GM21360 (cell line): Measurements from ENCODE around the gene SIM2.

Experiments used
- ATAC-seq: cut with Tn5 transposase; IDR thresholded peaks from one replicate; pipeline ENCODE4 v1.9.1; 2021; ENCODE audit warnings: mild to moderate bottlenecking, moderate library complexity; ENCODE audit not compliant: unreplicated experiment

Gene SIM2

DNA sequence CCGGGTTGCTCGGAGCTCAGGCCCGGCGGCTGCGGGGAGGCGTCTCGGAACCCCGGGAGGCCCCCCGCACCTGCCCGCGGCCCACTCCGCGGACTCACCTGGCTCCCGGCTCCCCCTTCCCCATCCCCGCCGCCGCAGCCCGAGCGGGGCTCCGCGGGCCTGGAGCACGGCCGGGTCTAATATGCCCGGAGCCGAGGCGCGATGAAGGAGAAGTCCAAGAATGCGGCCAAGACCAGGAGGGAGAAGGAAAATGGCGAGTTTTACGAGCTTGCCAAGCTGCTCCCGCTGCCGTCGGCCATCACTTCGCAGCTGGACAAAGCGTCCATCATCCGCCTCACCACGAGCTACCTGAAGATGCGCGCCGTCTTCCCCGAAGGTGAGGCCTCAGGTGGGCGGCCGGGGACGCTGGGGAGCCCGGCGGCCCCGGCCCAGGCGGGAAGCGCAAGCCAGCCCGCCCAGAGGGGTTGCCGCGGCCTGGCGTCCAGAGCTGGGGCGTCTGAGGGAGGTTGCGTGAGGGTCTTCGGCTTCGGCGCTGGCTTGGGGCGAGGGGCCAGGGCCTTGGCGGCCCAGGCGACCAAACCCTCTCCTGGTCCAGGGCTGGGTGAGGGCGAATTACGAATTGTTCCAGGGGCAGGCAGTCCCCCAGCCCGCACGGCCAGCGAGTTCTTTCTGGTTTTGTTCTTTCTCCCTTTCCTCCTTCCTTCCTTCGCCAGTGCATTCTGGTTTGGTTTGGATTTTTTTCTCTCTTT, 805 bp downstream of the SIM2 start:
- ATAC-seq: no peak

DNA sequence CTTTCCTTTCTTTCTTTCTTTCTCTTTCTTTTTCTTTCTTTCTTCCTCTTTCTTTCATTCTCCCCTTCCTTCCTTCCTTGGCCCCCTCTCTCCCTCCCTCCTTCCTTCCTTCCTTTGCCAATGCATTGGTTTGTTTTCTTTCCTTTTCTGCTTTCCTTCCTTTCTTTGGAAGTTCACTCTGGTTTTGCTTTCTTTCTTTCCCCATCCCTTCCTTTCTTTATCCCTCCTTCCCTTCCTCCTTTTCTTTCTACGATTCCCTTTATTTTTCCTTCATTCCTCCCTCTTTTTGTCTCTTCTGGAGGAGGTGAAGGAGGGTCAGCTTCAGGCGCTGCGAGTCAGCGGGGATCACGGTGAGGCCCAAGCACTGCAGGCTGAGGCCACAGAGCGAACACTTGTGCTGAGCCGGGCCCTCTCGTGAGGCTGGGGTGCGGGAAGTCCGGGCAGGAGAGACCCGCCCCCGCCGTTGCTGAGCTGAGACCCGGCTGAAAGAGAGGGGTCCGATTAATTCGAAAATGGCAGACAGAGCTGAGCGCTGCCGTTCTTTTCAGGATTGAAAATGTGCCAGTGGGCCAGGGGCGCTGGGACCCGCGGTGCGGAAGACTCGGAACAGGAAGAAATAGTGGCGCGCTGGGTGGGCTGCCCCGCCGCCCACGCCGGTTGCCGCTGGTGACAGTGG, 1.5 kb downstream of the SIM2 start:
- ATAC-seq: no peak

DNA sequence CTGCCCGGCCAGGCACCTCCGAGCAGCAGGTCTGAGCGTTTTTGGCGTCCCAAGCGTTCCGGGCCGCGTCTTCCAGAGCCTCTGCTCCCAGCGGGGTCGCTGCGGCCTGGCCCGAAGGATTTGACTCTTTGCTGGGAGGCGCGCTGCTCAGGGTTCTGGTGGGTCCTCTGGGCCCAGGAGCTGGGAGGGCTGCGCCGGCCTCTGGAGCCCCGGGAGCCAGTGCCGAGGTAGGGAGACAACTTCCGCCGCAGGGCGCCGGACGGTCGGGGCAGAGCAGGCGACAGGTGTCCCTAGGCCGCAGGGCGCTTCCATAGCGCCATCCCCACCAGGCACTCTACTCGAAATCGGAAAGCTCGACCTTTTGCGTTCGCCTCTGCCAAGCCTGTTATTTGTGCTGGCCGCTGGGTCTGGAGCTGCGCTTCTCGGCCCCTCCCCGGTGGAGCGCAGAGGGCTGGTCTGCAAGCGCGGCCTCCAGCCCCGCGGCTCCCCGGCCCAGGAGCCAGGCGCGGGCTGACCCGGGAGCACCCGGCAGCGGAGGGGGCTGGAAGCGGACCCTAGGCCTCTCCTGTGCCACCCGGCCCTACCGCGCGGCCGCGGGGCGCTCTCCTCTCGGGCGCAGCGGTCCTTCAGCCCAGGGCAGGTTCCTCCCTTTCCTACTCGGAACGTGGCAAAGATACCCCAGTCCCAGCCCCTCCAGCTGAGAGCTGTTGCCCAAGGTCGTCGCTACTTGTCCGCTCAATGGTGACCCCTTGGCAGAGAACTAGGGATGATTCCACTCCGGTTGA, 2.2 kb downstream of the SIM2 start:
- ATAC-seq: no peak

DNA sequence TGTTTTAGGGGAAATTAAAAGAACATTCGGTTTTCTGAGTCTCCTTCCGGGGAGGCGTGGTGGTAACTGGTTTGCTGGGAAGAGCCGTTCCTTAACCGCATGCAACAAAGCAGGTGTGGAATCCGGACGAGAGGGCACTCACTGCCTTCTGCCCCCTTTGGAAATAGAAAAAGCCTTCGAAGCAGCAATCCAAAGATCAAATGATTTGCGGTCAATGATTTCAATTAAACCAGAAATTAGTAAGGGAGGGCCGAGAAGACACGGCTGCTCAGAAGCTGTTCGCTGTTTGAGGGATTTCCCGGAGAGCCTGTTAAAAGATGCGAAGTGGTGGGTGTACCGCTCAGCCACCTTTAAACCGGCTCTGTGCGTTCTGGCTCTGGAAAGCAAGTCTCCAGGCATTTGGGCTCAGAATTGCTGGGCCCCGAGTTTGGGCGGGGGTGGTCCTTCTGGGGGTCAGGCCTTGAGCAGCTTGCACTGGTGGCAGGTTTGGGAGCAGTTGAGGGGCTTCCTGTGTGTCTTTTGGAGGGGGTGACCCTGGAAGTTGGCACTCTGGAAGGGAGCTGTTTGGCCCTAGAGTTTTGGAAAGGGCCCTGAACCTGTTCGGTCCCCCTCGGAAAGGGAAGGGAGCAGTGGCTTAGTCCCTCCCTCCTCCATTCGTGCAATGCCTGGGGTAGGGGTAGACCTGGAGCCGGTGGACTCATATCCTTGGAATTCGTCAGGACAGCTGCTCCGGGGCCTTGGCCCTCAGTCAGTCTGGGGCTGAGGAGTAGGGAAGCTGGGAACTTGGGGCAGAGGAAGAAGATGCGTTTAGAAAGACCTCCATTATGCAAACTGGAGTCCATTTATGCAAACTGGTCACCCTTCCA, 3.1 kb downstream of the SIM2 start:
- ATAC-seq: no peak

DNA sequence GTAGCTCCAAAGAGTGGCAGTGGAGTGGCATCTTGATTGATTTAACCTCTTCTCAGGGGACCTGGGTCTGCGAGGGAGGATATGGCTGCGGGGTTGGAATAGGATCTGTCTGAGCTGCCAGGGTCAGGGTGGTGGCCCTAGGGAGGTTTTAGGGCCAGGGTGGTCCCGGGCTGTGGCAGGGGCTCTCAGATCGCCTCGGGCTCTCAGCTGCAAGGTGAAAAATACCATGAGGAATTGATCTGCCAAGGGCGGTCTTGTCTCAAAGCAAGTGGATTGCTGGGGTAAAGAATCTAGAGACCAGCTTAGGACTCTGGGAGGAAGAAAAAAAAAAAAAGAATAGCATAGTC, 3.7 kb downstream of the SIM2 start:
- no peak for ATAC-seq

DNA sequence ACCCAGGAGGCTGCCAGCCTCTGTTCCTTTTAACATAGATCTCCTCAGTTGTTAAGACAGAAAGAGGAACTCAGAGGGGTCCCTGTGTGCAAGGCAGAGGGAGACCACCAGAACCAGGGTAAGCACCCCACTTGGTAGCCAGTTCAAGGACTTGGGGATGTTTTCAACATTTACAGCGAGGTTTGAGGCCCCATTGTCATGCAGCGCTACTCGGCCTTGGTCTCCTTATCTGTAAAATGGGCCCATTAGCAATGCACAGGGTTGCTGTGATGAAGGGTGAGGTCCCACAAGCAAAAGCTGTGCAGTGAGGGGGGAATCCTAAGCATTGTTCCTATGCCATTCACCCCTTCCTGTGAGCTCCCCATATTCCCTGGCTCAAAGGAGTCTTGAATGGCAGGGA, 4.2 kb downstream of the SIM2 start:
- ATAC-seq: no peak

DNA sequence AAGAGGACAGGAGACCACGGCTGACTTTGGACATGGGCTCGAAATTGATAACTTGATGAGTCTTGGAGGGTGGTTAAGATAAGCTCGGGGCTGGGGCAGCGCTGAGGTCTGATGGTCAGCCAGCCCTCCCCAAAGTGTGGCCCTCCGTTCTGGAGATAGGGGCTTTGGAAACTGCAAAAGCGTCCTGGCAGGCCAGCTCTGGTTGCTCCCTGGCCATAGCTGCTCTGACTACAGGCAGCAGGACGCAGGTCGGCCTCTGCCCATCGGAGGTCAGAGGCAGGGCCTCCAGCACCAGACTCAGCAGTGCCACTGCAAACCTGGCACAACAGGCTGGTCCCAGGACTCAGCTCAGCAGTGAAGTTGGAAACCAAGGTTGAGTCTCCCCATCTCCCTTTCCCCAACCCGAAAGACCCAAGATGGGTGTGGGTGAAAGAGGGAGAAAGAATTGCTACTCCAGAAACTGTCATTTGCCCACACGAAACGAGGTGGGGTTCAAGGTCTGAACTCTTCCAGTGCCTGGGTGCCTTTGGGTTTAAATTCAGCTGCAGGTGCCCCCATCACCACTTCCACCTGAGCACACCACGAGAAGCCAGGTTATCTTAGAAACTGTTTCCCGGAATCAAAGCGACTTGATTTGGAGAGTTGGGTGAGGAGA, 4.8 kb downstream of the SIM2 start:
- no peak for ATAC-seq

DNA sequence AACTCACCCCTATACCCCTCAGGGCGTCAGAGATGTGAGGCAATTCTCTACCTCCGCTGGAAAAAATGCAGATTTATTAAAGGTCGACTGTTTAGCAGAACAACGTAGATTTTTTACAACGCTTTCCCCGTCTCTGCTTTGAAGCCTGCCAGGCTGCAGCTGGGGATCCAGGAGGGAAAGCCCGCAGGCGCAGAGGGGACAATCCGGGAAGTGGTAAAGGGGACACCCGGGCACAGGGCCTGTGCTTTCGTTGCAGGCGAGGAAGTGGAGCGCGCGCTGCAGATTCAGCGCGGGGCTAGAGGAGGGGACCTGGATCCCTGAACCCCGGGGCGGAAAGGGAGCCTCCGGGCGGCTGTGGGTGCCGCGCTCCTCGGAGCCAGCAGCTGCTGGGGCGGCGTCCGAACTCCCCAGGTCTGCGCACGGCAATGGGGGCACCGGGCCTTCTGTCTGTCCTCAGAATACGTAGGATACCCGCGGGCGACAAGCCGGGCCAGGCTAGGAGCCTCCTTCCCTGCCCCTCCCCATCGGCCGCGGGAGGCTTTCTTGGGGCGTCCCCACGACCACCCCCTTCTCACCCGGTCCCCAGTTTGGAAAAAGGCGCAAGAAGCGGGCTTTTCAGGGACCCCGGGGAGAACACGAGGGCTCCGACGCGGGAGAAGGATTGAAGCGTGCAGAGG, 5.5 kb downstream of the SIM2 start:
- no peak for ATAC-seq

DNA sequence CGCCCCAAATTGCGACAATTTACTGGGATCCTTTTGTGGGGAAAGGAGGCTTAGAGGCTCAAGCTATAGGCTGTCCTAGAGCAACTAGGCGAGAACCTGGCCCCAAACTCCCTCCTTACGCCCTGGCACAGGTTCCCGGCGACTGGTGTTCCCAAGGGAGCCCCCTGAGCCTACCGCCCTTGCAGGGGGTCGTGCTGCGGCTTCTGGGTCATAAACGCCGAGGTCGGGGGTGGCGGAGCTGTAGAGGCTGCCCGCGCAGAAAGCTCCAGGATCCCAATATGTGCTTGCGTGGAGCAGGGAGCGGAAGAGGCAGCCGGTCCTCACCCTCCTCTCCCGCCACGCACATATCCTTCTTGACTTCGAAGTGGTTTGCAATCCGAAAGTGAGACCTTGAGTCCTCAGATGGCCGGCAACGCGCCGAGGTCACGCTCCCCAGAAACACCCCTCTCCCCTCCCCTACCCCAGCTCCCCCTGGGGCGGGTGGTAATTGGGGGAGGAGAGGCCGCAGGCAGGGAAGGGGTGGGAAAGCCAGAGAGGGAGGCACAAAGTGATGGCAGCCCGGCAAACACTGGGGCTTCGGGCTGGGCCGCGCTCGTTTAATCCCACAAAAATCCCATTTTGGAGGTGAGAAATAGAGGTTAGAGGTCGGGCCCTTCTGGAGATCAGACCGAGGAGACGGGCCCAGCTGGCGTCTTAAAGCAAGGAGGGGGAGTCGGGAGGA, 6.2 kb downstream of the SIM2 start:
- ATAC-seq: no peak

DNA sequence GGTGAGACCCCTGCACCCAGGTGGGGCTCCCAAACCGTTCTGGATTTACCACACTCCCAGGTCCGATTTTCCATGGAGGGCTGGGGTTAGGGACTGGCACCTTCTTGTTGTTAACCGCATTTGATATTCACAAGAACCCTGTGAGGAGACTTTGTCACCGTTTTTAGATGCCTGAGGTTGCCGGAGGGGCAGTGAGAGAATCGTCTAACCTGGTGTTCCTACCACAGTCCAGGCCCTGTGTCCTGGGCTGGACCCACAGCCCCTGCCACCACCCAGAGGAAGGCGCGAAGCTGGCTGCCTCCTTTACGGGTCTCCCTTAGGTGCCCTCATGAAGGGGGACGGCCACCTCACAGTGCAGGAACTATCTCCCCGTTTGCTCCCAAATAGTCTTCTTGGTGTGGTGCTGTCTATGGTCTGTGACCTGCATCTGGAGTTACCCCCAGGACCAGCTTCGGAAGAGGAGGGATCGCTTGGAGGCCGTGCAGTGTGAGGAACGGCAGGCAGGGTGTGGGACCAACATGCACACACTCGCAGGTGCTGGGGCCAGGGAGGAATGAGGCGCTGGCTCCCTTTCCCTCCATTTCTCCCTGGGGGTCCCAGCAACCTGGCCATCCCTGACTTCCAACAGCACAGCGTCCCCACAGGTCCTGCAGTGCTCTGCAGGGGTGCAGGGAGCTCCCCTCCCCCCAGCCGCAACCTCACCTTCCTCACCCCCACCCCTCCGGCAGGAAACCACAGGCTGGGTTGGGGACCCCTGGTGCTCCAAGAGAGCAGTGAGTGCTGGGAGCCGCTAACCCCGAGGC, 7.0 kb downstream of the SIM2 start:
- no peak for ATAC-seq

DNA sequence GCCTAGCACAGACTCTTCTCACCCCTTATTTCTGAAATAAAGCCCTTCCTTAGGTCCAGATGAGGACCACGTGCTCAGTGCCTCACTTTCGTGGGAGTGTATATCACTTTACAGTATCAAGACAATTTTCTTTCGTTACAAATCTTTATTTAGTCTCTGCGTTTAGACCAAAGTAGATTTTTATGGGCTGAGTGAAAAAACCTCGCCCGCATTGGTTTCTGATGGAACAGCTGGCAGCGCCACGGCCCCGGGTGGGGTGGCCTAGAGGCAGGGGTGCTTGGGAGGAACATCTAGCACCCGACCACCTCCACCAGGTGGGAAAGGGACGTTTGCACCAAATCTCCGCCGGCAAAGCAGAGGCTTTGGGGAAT, 7.6 kb downstream of the SIM2 start:
- ATAC-seq: no peak

DNA sequence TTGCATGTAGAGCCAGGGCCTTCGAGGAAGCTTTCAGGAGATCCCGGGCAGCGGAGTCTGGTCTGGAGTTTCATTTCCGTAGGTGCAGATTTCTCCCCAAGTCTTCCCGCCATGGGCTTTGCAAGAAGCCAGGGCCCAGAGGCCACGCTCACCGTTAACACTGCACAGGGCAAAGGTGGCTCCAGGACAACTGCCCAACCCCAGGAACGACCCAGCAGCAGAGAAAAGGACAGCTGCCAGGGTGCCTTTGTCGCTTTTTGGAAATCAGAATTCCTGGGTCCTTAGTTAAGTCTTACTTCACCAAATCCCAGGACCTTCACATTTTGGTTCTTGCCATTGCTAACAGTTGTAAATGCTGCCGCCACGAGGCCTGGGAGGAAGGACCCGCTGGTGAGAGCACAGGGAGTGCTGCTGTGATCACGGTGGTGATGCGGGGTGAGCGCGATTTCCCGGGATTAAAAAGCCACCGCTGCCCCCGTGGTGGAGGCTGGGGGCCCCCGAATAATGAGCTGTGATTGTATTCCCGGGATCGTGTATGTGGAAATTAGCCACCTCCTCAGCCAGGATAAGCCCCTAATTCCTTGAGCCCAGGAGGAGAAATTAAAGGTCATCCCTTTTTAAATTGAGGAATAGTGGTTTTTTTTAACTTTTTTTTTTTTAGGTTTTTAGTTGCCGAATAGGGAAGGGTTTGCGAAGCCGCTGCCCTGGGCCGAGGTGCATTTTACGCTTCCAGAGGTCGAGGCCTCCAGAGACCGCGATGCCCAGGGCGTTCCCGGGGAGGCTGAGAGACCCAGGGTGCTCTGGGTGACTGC, 8.2 kb downstream of the SIM2 start:
- no peak for ATAC-seq

DNA sequence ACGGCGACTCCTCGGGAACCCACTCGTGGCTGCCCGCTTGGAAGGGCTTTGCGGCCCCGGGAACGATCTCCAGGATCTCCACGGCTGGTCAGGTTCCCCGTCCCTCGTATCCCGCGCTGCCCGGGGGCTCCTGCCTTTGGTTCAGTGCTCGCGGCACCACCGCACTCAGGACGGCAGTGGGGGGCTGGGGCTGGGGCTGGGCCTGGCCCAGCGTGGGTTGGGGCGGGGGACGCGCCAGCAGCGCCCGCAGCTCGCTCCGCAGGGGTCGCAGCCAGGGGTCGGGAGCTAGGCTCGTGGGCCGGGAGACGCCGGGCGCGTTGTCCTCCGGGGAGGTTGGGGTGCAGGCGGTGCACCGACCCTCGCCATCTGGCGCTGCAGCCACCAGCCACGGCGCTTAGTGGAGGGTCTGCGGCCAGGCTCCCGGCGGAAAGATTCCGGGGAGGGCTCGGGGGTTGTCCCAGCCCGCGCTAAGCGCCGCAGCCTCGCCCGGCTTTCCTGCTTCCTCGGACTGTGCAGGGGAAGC, 8.9 kb downstream of the SIM2 start:
- ATAC-seq: no peak

DNA sequence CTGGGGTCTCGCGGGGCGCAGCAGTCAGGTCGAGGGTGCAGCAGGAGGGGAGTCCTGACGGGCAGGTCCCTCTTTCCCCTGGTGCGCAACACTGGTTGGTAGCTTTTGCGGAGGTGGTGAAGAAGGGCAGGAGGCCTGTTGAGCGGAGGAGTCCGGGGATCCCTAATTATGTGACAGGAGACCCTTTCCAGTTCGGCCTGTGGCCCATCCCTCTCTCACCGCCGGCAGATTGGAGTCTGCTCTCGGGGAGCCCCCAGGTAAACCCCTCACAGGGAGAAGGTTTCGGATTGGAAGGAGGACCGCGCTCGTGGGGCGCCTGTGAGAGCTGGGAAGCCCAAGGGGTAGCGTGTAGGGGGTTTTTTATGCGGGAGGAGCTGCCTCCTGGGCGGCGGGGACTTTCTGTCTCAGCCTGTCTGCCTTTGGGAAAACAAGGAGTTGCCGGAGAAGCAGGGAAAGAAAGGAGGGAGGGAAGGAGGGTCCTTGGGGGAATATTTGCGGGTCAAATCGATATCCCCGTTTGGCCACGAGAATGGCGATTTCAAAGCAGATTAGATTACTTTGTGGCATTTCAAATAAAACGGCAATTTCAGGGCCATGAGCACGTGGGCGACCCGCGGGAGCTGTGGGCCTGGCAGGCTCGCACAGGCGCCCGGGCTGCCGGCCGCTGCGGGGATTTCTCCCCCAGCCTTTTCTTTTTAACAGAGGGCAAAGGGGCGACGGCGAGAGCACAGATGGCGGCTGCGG, 9.5 kb downstream of the SIM2 start:
- ATAC-seq: no peak

DNA sequence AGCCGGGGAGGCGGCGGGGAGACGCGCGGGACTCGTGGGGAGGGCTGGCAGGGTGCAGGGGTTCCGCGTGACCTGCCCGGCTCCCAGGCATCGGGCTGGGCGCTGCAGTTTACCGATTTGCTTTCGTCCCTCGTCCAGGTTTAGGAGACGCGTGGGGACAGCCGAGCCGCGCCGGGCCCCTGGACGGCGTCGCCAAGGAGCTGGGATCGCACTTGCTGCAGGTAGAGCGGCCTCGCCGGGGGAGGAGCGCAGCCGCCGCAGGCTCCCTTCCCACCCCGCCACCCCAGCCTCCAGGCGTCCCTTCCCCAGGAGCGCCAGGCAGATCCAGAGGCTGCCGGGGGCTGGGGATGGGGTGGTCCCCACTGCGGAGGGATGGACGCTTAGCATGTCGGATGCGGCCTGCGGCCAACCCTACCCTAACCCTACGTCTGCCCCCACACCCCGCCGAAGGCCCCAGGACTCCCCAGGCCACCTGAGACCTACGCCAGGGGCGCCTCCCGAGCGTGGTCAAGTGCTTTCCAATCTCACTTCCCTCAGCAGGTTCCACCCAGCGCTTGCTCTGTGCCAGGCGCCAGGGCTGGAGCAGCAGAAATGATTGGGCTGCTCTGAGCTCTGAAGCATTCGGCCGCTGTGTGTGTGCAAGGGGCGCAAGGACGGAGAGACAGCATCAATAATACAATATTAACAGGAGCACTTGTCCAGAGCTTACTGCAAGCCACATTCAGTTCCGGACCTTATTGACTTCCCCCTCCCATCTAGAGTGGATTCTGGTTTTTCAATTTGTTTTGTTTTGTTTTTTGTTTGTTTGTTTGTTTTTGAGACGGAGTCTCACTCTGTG, 10.3 kb downstream of the SIM2 start:
- no peak for ATAC-seq
